HEK293T (cell line): ENCODE measurements around the gene GBP7.

Experiments
- BHLHE40 ChIP-seq: fragments of 450-650 bp; IDR thresholded peaks from 2 replicates; pipeline ENCODE4 v1.6.1; 2016; ENCODE audit warnings: mild to moderate bottlenecking, moderate library complexity, borderline replicate concordance
- FOXA1 ChIP-seq: fragments of 450-650 bp; IDR thresholded peaks from 2 replicates; pipeline ENCODE4 v1.6.1; 2016; ENCODE audit warnings: mild to moderate bottlenecking
- FOXK2 ChIP-seq: fragments of 450-650 bp; IDR thresholded peaks from 2 replicates; pipeline ENCODE4 v1.6.1; 2016; ENCODE audit warnings: mild to moderate bottlenecking
- LEF1 ChIP-seq: fragments of 450-650 bp; IDR thresholded peaks from 2 replicates; pipeline ENCODE4 v1.6.1; 2017; ENCODE audit warnings: mild to moderate bottlenecking, borderline replicate concordance
- NFRKB ChIP-seq: fragments of 450-650 bp; IDR thresholded peaks from 2 replicates; pipeline ENCODE4 v1.6.1; 2016; ENCODE audit warnings: mild to moderate bottlenecking, moderate library complexity
- SP1 ChIP-seq: fragments of 450-650 bp; IDR thresholded peaks from 2 replicates; pipeline ENCODE4 v1.6.1; 2017
- SUZ12 ChIP-seq: fragments of 450-650 bp; IDR thresholded peaks from 2 replicates; pipeline ENCODE4 v1.6.1; 2016; ENCODE audit warnings: mild to moderate bottlenecking
- ZNF384 ChIP-seq: fragments of 450-650 bp; IDR thresholded peaks from 2 replicates; pipeline ENCODE4 v1.6.1; 2016

- TF ChIP-seq SP1 (no peak), FOXA1 (no peak), LEF1 (no peak), FOXK2 (no peak), NFRKB (no peak), BHLHE40 (no peak), SUZ12 (no peak), ZNF384 (no peak)
Observed at GRCh38 chr1:89089962-89090361, 85.8 kb downstream of the GBP7 start.
